Measurements from ENCODE around the gene SLC38A10. TPM values are rescaled to one million over a fixed set of nuclear protein-coding genes. Genes with fewer than 3 reads are reported as not detected.

SLC38A10 gene
- total RNA-seq, 1 experiment from 2014 or later: 109 TPM

DNA sequence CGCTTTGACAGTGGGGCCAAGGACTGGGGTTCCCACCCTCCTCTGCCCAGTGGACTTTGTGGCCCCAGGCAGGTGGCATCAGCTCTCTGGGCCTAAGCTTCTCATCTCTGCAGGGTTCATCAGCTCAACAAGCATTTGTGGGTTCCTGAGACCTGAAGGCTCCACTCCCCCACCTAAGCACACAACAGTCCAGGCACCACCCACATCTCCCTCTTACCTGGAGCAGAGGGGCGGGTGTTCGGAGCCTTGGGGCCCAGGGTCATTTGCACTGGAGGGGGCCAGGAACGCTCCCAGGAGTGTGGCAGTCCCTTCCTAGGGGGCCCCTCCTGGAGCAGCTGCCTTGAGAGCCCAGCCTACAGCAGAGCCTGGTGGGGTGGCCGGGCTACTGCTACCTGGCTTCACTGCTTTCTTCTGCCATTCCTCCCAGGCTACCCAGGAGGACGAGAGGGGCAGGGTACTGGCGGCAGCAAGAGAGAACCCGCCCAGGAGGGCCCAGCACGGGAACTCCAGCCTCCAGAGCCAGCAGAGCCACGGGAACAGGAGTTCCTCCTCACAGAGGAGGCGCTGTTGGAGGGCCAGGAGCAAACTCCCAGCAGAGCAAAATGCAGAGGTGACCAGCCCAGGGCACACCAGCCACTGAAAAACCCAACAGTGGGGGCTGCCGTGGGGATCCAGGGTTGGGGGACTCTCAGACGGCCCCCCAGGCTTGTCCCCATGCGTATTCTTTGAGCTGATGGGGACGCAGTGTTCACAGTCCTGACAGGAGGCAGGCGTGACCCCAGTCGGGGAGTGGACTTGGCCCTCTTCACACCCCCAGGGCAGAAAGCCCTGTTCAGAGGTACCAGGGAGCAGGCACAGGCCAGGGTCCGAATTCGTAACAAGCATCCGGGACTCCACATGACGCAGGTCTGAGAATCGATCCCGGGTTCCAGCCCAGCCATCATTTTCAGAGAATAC, 35.1 kb upstream of the SLC38A10 start (continued):
- TF ChIP-seq, protein P1, sequence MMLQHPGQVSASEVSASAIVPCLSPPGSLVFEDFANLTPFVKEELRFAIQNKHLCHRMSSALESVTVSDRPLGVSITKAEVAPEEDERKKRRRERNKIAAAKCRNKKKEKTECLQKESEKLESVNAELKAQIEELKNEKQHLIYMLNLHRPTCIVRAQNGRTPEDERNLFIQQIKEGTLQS (IDR thresholded peaks at IDR 0.05): no peak
- TF ChIP-seq SIN3A (IDR thresholded peaks at IDR 0.05; ENCODE audit: low read depth) (no peak), YY1 (IDR thresholded peaks at IDR 0.05; ENCODE audit: extremely low read depth, insufficient replicate concordance, low read depth, low read length) (no peak), SRF (IDR thresholded peaks at IDR 0.05; ENCODE audit: low read depth) (no peak), EZH2 (IDR thresholded peaks at IDR 0.05) (no peak)

DNA sequence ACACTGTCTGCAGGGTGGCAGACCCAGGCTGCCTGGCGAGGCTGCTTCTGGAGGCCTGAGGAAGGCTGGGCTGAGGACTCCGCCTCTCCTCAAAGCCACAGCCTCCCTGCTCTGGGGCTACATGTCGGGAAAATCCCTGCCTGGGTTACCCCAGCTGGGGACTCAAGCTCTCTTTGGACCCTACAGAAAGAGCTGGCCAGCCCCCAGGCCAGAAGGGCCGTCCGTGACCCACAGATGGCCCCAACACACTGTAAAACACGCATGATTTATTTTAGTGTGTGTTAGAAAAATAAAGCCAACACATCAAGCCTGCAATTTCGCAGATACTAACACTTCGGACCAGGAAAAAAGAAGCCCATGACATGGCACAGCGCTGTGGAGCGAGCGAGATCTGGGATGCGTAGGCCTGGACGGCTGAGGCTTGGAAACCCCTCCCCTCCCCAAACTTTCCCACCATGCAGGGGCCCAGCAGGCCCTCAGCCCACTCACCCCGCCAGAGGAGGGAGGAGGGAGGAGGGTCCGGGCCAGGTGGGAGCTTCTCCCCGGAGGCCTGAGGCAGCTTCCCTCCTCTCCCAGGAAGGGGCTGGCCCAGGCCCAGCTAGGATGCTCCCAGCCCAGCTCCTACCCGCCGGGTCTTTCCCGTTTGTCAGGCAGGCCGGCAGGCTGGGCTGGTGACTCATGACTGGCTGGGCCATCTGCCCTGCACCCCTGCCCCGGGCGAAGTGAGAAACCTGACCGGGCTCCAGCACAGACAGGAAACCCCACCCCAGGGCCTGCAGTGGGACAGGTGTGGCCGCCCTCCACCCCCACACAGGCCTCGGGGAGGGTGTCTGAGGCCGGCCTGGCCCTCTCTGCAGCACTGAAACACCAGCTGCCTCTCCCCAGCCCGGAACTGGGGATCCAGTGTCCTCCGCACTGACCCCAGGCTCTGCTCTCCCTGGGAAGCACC, 34.1 kb upstream of the SLC38A10 start:
- peak; percentile 86 for ATAC-seq
- intact Hi-C loops (cut with micrococcal nuclease): no loop called here
- POLR2A ChIA-PET: interaction anchor here (0.6 to 2.2 kb wide), 16 partner anchors 16 to 189 kb away, joined by 3 to 11 read pairs (median 4); partner anchors contain the start of genes ACTG1, BAHCC1 and SLC38A10

More for the DNA sequence above, 34.1 kb upstream of the SLC38A10 start:
- TF ChIP-seq POLR2A (IDR thresholded peaks at IDR 0.05; ENCODE audit: borderline replicate concordance, extremely low read depth, insufficient read depth, insufficient read length): peak; percentile 71
- TF ChIP-seq, protein P2, sequence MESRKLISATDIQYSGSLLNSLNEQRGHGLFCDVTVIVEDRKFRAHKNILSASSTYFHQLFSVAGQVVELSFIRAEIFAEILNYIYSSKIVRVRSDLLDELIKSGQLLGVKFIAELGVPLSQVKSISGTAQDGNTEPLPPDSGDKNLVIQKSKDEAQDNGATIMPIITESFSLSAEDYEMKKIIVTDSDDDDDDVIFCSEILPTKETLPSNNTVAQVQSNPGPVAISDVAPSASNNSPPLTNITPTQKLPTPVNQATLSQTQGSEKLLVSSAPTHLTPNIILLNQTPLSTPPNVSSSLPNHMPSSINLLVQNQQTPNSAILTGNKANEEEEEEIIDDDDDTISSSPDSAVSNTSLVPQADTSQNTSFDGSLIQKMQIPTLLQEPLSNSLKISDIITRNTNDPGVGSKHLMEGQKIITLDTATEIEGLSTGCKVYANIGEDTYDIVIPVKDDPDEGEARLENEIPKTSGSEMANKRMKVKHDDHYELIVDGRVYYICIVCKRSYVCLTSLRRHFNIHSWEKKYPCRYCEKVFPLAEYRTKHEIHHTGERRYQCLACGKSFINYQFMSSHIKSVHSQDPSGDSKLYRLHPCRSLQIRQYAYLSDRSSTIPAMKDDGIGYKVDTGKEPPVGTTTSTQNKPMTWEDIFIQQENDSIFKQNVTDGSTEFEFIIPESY (IDR thresholded peaks at IDR 0.05; ENCODE audit: extremely low read depth, insufficient replicate concordance, low read length): peak; percentile 86
- peak; percentile 79 for TF ChIP-seq YY1 (IDR thresholded peaks at IDR 0.05; ENCODE audit: extremely low read depth, insufficient replicate concordance, low read depth, low read length)
- peak; percentile 60 for TF ChIP-seq TCF7L2 (IDR thresholded peaks at IDR 0.05; ENCODE audit: borderline replicate concordance, extremely low read depth, insufficient read depth, insufficient read length)
- TF ChIP-seq ZFX (IDR thresholded peaks at IDR 0.05): peak; percentile 83; the same call in 1 of the 2 replicates
- TF ChIP-seq, protein P3, sequence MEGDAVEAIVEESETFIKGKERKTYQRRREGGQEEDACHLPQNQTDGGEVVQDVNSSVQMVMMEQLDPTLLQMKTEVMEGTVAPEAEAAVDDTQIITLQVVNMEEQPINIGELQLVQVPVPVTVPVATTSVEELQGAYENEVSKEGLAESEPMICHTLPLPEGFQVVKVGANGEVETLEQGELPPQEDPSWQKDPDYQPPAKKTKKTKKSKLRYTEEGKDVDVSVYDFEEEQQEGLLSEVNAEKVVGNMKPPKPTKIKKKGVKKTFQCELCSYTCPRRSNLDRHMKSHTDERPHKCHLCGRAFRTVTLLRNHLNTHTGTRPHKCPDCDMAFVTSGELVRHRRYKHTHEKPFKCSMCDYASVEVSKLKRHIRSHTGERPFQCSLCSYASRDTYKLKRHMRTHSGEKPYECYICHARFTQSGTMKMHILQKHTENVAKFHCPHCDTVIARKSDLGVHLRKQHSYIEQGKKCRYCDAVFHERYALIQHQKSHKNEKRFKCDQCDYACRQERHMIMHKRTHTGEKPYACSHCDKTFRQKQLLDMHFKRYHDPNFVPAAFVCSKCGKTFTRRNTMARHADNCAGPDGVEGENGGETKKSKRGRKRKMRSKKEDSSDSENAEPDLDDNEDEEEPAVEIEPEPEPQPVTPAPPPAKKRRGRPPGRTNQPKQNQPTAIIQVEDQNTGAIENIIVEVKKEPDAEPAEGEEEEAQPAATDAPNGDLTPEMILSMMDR (IDR thresholded peaks at IDR 0.05 in 2 of 3, conservative IDR thresholded peaks at IDR 0.05 in 1 of 3; ENCODE audit: borderline replicate concordance in 1 of 3, insufficient read depth in 1 of 3, low read depth in 2 of 3, low read length in 2 of 3): no peak
- no peak for TF ChIP-seq SRF (IDR thresholded peaks at IDR 0.05; ENCODE audit: low read depth)
- TF ChIP-seq, protein P1 (IDR thresholded peaks at IDR 0.05): no peak
- TF ChIP-seq POLR2AphosphoS5 (IDR thresholded peaks at IDR 0.05; ENCODE audit: low read depth, low read length): peak; percentile 92
- TF ChIP-seq CBX3 (IDR thresholded peaks at IDR 0.05; ENCODE audit: low read depth): no peak
- peak overlapping the region; percentile 88 for H3K27ac ChIP-seq (ENCODE audit: low read depth, low read length)
- CTCF ChIA-PET: interaction anchor here (1.0 to 1.9 kb wide), 8 partner anchors 8 to 156 kb away, joined by 3 to 7 read pairs (median 5); partner anchors contain the start of gene BAHCC1
- no peaks in the 10 kb centered on the region for H3K9me3 ChIP-seq (ENCODE audit: control insufficient read depth in 1 of 2, insufficient read depth in 1 of 2, low read depth in 1 of 2, low read length in 2 of 2)
- no peaks in the 10 kb centered on the region for H3K27me3 ChIP-seq (ENCODE audit: insufficient read depth, low read length)
- H4K20me1 ChIP-seq (ENCODE audit: insufficient read depth): no peaks in the 10 kb centered on the region
- DNase-seq (ENCODE audit: low read depth, low spot score): peak; percentile 91
- peak overlapping the region; percentile 95 for H3K4me2 ChIP-seq (ENCODE audit: low read length)
- RAD21 ChIA-PET (ENCODE audit: low non-redundant PET in 1 of 2, low total read pairs in 2 of 2, uncharacterized antibody in 2 of 2, unreplicated experiment in 2 of 2): interaction anchor here (0.6 to 1.5 kb wide), 5 partner anchors 20 to 100 kb away, joined by 3 to 6 read pairs (median 4); no protein-coding TSS in a partner anchor
- no peak overlapping the region for H2AFZ ChIP-seq (ENCODE audit: low read depth, low read length, poor library complexity, severe bottlenecking)
- peaks cover 45 to 53% of the 10 kb centered on the region in 2 experiments for H3K4me1 ChIP-seq (ENCODE audit: control insufficient read depth in 1 of 2, insufficient read depth in 2 of 2, low read length in 2 of 2)
- peak overlapping the region; percentile 67 for H3K9ac ChIP-seq (ENCODE audit: low read length)
- peak overlapping the region; percentile 48 to 55 for H3K4me3 ChIP-seq (replicated peaks in 1 of 2; ENCODE audit: low read depth in 1 of 2, low read length in 2 of 2)
- TSS peak; percentile 88 for BruUV-seq (replicated peaks)
- H3K9me2 ChIP-seq (ENCODE audit: insufficient read depth): no peaks in the 10 kb centered on the region
- no peaks in the 10 kb centered on the region for H3K36me3 ChIP-seq (ENCODE audit: control insufficient read depth in 1 of 2, insufficient read depth in 2 of 2, low read length in 2 of 2)
- no peaks in the 10 kb centered on the region for H3K79me2 ChIP-seq (ENCODE audit: insufficient read depth, low read length)
